ENCODE results near the gene PLIN4. TPM values are rescaled to one million over a fixed set of nuclear protein-coding genes. Genes with fewer than 3 reads are reported as not detected.

PLIN4 gene
- total RNA-seq, 2 donors from 2014 or later, result 0.33 to 0.66 TPM

GRCh38 chr19:4457654-4458395 is 60.5 kb downstream of the PLIN4 start, which contains the start of gene UBXN6:
Gene UBXN6 (minus strand): TSS chr19:4457794. CDS start chr19:4457697, 97 bp downstream.
- Mint-ChIP-seq H3K27me3 (ENCODE audit: insufficient read depth) (no peaks in the 10 kb centered on the region), H3K27ac (peak within 1 kb of the TSS; percentile 97), H3K4me3 (peak within 1 kb of the TSS; percentile 79), H3K4me1 (peaks cover 7% of the 10 kb centered on the region), H3K9me3 (no peaks in the 10 kb centered on the region), H3K36me3 (ENCODE audit: low read depth) (peaks cover 5% of the 10 kb centered on the region)
- H3K9me3 ChIP-seq (ENCODE audit: control insufficient read depth, low read length), result no peaks in the 10 kb centered on the region
- H3K4me1 ChIP-seq (ENCODE audit: control insufficient read depth, insufficient read depth, low read length), result no peaks in the 10 kb centered on the region
- TF ChIP-seq CTCF (conservative IDR thresholded peaks at IDR 0.05), result no peak
- H3K4me3 ChIP-seq (ENCODE audit: low read length), result peak within 1 kb of the TSS; percentile 97
- H3K27me3 ChIP-seq (ENCODE audit: control insufficient read depth, insufficient read depth, low read length, poor library complexity, severe bottlenecking), result no peaks in the 10 kb centered on the region
- peak within 1 kb of the TSS; percentile 93 for H3K27ac ChIP-seq (ENCODE audit: low read depth, low read length)
- DNase-seq, result peak; percentile 100
- peak within 1 kb of the TSS; percentile 89 for H3K9ac ChIP-seq (ENCODE audit: extremely low read depth, low read length, poor library complexity, severe bottlenecking)
- 18 to 48% methylated on average over 16 to 48 of the region's 52 CpGs for WGBS, 2 experiments (ENCODE audit: insufficient coverage in 1 of 2, insufficient read length in 1 of 2)
- peaks cover 3% of the 10 kb centered on the region for H3K36me3 ChIP-seq (ENCODE audit: control insufficient read depth, insufficient read depth, low read length)

GRCh38 chr19:4456843-4457653 is 61.2 kb downstream of the PLIN4 start:
- Mint-ChIP-seq H3K27me3 (ENCODE audit: insufficient read depth) (no peaks in the 10 kb centered on the region), H3K4me1 (peaks cover 7% of the 10 kb centered on the region)

More at GRCh38 chr19:4456843-4457653, 61.2 kb downstream of the PLIN4 start:
- Mint-ChIP-seq H3K4me3 (peak overlapping the region; percentile 79), H3K36me3 (ENCODE audit: low read depth) (peaks cover 5% of the 10 kb centered on the region), H3K27ac (peak overlapping the region; percentile 97), H3K9me3 (no peaks in the 10 kb centered on the region)
- 2 to 4% methylated on average over 10 to 28 of the region's 53 CpGs for WGBS, 2 experiments (ENCODE audit: insufficient coverage in 1 of 2, insufficient read length in 1 of 2)
- H3K9ac ChIP-seq (ENCODE audit: extremely low read depth, low read length, poor library complexity, severe bottlenecking), result peak overlapping the region; percentile 89
- H3K27me3 ChIP-seq (ENCODE audit: control insufficient read depth, insufficient read depth, low read length, poor library complexity, severe bottlenecking), result no peaks in the 10 kb centered on the region
- H3K36me3 ChIP-seq (ENCODE audit: control insufficient read depth, insufficient read depth, low read length), result peaks cover 10% of the 10 kb centered on the region
- H3K4me1 ChIP-seq (ENCODE audit: control insufficient read depth, insufficient read depth, low read length), result no peaks in the 10 kb centered on the region
- H3K27ac ChIP-seq (ENCODE audit: low read depth, low read length), result peak overlapping the region; percentile 93
- no peak for TF ChIP-seq CTCF (conservative IDR thresholded peaks at IDR 0.05)
- no peaks in the 10 kb centered on the region for H3K9me3 ChIP-seq (ENCODE audit: control insufficient read depth, low read length)
- peak; percentile 90 for DNase-seq
- H3K4me3 ChIP-seq (ENCODE audit: low read length), result peak overlapping the region; percentile 97

Data from endodermal cell (in vitro differentiated cells).